Posterior cingulate gyrus (tissue), 11 donors: Measurements from ENCODE around the gene CPNE4.

Source experiments
- DNase-seq, 10 donors: peaks; one replicate each; pipeline versions ENCODE4 v3.0.0 to v3.0.0-alpha.2; 2020 to 2021; ENCODE audit warnings: mixed read lengths in 3 of 10
- intact Hi-C: fragments of 100-400 bp; cut with DNase I; formaldehyde crosslinking; loops from one replicate; pipeline ENCODE4 v1.15.1; 2023

The CPNE4 gene

GRCh38 chr3:131712662-131713061 is 322.2 kb downstream of the CPNE4 start:
- intact Hi-C loops: no loop called here
- no peak for DNase-seq

GRCh38 chr3:131711114-131711768 is 323.6 kb downstream of the CPNE4 start:
- intact Hi-C loops: no loop called here
- no peak for DNase-seq

- no peak for DNase-seq
- intact Hi-C loops: no loop called here
Observed at GRCh38 chr3:131708241-131708640, 326.6 kb downstream of the CPNE4 start.

- no peak for DNase-seq
Observed at GRCh38 chr3:131705558-131706051, 329.2 kb downstream of the CPNE4 start.

GRCh38 chr3:131705099-131705498 is 329.7 kb downstream of the CPNE4 start:
- intact Hi-C loops: no loop called here
- DNase-seq: no peak

More at GRCh38 chr3:131705558-131706051, 329.2 kb downstream of the CPNE4 start:
- intact Hi-C loops: no loop called here

- no peak for DNase-seq
- intact Hi-C loops: no loop called here
Observed at GRCh38 chr3:131704098-131704497, 330.7 kb downstream of the CPNE4 start.

GRCh38 chr3:131702146-131702545 is 332.7 kb downstream of the CPNE4 start:
- intact Hi-C loops: no loop called here
- DNase-seq: no peak

- intact Hi-C loops: no loop called here
- no peak for DNase-seq
Observed at GRCh38 chr3:131701153-131701770, 333.6 kb downstream of the CPNE4 start.

GRCh38 chr3:131699001-131699400 is 335.8 kb downstream of the CPNE4 start:
- intact Hi-C loops: no loop called here

GRCh38 chr3:131694376-131694775 is 340.4 kb downstream of the CPNE4 start:
- no peak for DNase-seq
- intact Hi-C loops: no loop called here

More at GRCh38 chr3:131699001-131699400, 335.8 kb downstream of the CPNE4 start:
- DNase-seq: no peak

GRCh38 chr3:131692356-131692755 is 342.5 kb downstream of the CPNE4 start:
- intact Hi-C loops: no loop called here

GRCh38 chr3:131690800-131691199 is 344.0 kb downstream of the CPNE4 start:
- DNase-seq: no peak
- intact Hi-C loops: no loop called here

More at GRCh38 chr3:131692356-131692755, 342.5 kb downstream of the CPNE4 start:
- no peak for DNase-seq

- intact Hi-C loops: no loop called here
- no peak for DNase-seq
Observed at GRCh38 chr3:131688370-131688769, 346.4 kb downstream of the CPNE4 start.

- intact Hi-C loops: no loop called here
- no peak for DNase-seq
Observed at GRCh38 chr3:131669600-131669999, 365.2 kb downstream of the CPNE4 start.

- no peak for DNase-seq
- intact Hi-C loops: no loop called here
Observed at GRCh38 chr3:131658771-131659170, 376.0 kb downstream of the CPNE4 start.

GRCh38 chr3:131658115-131658514 is 376.7 kb downstream of the CPNE4 start:
- intact Hi-C loops: no loop called here
- no peak for DNase-seq

- intact Hi-C loops: no loop called here
- DNase-seq: no peak
Observed at GRCh38 chr3:131655070-131655690, 379.6 kb downstream of the CPNE4 start.

GRCh38 chr3:131645638-131646037 is 389.2 kb downstream of the CPNE4 start:
- intact Hi-C loops: no loop called here
- DNase-seq: no peak

GRCh38 chr3:131636266-131636775 is 398.5 kb downstream of the CPNE4 start:
- intact Hi-C loops: no loop called here
- DNase-seq: no peak

GRCh38 chr3:131630807-131631206 is 404.0 kb downstream of the CPNE4 start:
- intact Hi-C loops: no loop called here
- DNase-seq: no peak

- intact Hi-C loops: no loop called here
- no peak for DNase-seq
Observed at GRCh38 chr3:131630097-131630496, 404.7 kb downstream of the CPNE4 start.
